ENCODE data around the gene RAB10.
"Not testable (repeated sequence)": the region's sequence is repeated elsewhere in the genome, so short reads cannot be mapped to it uniquely, and the experiment has no call there.

Gene RAB10

DNA sequence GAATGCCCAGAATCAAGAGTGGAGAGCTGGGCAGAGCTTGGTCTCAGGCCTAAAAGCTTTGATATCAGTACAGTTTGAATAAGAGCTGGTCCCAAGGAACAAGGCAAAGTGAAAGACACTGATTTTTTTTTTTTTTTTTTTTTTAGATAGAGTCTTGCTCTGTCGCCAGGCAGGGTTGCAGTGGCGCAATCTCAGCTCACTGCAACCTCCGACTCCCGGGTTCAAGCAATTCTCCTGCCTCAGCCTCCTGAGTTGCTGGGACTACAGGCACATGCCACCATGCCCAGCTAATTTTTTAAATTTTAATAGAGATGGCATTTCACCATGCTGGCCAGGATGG is 17.2 kb upstream of the RAB10 start:
- DNase-seq = peak in 1 of 3 donors; percentile 61

DNA sequence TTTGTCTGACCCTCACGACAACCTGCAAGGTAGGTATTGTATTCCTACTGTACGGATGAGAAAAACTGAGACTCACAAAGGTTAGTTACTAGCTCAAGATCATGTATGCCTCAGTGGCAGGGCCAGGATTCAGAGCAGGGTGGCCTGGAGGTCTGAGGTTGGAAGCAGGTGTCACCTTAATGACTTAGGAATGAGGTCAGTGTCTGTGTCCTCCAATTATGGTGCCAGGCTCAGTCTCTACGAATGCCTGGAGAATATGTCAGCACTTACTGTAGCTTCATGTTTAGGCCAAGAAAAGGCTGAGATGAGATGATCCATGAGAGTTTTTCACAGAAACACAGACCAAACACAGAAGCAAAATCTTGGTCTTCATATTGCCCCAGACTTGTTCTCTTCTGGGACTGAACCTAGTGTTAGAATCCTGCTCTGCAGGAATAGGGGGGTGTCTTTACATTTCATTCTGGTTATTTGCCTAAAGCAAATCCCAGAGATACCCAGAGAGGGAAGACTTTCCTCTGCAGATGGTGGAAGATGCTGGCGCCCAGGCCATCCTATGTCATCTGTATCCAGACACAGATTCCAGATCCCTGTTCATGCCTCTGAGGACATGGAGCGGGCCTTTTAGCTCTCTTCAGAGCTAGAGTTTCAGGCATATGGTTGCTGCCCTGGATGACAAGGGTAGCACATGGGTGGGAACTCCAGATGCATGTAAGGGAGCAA is 16.3 kb upstream of the RAB10 start:
- DNase-seq = no peak

DNA sequence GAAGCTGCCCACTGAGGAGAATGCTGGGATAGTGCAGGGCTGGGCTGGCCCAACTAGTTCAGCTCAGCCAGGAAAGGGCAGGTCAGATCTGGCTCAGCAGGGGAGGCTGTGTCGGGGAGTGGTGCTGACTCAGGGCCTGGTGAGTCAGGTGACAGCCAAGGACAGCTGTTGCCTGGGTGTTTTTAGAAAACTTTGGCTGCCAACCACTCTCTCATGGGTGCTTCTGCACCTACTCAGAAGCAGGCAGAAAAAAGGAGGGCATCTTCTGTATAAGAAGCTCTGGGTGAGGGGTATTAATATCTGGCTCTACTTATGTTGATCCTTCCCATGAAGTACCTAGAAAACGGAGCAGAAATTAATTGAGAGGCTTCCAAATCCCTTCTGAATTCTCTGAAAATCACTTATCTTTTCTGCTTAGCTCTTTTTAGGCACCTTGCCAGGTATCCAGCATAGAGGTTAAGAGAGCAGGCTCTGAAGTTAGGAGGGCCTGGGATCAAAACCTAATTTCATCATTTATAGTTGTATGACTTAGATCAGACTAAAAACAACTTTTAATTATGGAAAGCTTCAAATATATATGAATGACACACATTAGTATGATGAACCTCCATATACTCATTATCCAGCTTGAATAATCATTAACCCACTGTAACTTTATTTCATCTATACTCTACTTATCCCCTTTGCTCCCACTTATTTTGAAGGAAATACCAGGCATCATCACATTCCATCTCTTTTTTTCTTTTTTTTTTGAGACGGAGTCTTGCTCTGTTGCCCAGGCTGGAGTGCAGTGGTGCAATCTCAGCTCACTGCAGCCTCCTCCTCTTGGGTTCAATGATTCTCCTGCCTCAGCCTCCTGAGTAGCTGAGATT is 15.5 kb upstream of the RAB10 start:
- peak; percentile 85 to 91 (median 90) for DNase-seq

DNA sequence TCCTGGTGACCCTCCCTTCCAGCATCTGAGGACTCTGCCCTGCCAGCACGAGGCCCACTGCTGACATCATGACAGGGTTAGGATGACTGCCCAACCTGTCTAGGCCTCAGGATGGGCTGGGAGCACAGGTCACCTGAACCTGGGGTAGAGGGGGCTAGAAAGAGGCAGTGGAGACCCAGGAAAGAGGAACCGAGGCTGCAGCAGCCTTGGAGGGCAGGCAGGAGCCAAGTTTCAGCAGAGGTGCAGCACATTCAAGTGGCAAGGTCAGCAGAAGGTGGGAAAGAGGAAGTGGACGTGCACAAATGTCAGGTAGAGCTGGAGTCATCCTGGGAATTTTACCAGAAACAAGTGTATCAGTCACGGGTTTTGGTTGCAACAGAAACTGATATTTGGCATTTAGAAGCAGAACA is 13.6 kb upstream of the RAB10 start:
- DNase-seq = peak in 2 of 3 donors; percentile 33 to 49

DNA sequence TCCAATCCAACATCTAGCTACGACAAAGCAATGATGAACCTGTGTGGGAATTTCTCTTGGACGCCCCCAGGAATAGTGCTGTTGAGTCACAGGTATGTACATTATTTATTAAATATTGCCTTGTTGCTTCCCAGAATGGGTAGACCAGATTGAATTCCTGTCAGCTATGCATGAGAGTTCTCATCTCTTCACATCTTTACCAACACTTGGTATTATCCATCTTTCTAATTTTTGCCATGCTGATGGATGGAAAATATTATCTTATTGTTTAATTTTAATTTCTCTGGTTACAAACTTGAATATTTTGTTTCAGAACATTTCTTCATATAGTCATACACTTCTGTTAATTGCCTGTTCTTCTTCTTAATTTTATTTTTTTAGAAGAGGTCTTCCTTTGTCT is 9.6 kb upstream of the RAB10 start:
- no peak for DNase-seq

DNA sequence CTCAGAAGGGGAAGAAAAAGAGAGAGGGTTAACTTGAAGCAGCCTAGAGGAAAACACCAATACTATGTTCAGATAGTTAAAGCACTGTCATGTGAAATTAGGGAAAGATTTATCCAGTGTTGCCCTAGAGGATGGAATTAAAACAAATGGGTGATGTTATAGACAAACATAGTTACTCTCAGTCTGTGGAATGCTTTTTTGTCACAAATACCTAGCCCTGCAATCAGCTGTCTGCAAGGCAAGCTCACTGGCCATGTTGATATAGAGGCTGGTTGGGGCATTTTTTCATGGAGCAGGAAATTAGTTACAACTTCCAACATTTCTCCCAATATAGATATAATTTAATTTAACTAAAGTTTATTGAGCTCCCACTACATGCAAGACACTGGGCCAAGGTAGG is 8.4 kb upstream of the RAB10 start:
- DNase-seq = no peak

DNA sequence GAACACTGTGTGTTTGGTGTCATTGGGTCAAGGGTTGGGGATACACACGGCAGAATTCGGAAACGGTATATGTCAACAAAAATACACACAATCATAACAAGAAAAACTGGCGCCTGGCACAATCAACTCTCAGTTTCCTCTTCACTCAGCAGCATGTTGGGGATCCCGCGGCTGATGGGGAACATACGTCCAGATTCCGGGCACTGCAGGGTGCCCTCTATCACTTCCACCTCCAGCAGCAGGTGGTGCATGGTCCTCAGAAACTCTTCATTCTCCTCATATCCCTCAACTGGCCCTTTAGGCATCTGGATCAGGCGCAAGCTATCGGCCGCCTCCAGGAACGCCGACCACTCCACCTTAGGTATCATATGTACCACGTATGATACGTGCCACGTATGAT is 5.8 kb upstream of the RAB10 start:
- not testable (repeated sequence) for DNase-seq

DNA sequence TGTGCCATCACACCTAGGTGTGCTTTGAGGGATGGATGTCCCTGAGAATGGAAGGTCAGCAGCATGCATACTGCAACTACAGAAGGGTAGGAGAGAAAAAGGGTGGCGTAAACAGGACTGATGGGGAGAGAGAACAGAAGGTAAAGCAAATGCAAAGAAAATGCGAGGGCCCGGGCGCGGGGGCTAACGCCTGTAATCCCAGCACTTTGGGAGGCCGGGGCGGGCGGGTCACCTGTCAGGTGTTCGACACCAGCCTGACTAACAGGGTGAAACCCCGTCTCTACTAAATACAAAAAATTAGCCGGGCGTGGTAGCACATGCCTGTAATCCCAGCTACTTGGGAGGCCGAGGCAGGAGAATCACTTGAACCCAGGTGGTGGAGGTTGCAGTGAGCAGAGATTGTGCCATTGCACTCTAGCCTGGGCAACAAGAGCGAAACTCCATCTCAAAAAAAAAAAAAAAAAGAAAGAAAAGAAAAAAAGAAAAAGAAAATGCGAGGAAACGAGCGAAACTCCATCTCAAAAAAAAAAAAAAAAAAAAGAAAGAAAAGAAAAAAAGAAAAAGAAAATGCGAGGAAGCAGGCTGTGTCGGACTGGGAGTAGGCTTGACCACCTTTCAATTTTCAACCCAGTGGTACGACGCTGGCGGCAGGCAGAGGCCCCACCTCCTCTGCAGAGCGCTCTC is 1.2 kb upstream of the RAB10 start:
- peak in 2 of 3 donors; percentile 52 to 61 for DNase-seq

DNA sequence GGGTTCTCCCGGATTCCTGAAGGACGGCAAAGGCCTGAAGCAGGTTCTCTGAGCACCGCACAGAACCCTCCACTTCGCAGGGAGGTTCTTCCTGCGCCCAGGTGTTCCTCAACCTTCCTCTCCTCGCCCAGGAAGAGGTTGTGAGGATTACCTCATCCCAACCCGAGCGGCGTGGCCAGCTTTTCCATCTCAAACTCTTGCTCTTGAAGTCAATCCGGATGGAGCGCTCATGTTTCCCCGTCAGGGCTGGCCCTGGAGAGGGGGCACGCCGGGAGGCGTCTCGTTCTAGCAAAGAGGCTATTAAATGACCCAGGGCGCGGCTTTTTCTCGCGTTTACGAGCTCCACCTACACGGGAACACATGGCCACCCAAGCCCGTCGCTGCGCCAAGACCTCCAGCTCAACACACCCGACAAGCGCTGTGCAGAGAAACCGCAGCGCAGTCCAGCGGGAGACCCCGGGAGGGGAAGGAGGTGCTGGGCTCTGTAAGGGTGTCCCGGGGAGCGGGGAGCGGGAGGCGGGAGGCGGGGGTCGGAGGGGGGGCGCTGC is 540 bp upstream of the RAB10 start:
- DNase-seq = peak in 1 of 3 donors; percentile 77

DNA sequence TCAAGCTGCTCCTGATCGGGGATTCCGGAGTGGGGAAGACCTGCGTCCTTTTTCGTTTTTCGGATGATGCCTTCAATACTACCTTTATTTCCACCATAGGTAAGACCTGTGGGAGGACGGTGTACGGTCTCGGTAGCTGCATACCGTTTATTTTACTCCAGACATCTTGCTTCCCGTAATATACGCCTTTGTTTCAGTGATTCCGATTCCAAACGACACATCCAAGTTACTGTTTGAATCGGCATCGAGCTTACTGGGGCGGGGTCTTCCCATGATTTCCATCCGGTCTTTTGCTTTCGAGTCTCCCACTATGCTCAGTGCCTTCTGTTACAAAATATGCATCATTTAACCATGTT is 731 bp downstream of the RAB10 start:
- DNase-seq = peak; percentile 65 to 74 (median 70)

DNA sequence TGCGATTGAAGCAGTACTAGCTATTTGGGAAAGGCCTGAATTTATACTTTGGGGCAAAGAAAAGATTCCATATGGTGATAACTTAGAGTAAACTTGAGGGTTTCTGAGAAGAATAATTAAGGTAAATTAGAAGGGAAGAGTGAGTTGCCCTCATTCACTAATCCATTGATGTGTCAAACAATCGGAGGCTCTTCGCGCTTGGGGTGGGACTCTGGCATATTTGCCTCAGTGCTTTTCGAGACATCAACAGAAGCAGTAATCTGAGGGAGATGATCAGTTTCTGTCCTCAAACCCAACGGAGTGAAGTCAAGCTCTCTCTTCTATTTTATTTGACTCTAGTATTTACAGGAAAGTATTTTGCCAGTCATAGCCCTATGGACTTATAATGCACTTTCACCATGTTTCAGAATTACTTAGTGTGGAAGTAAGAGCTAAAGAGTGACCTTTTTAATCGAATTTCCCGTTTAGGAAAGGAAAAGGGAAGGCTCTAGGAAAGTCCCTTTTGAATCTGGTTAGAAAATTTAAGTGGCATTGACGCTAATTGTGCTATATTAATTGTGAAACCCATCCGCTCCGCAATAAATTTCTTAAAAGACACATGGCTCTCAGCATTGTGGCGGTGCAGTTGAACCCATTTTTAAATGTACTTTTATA is 1.3 kb downstream of the RAB10 start:
- peak; percentile 69 to 93 (median 83) for DNase-seq

DNA sequence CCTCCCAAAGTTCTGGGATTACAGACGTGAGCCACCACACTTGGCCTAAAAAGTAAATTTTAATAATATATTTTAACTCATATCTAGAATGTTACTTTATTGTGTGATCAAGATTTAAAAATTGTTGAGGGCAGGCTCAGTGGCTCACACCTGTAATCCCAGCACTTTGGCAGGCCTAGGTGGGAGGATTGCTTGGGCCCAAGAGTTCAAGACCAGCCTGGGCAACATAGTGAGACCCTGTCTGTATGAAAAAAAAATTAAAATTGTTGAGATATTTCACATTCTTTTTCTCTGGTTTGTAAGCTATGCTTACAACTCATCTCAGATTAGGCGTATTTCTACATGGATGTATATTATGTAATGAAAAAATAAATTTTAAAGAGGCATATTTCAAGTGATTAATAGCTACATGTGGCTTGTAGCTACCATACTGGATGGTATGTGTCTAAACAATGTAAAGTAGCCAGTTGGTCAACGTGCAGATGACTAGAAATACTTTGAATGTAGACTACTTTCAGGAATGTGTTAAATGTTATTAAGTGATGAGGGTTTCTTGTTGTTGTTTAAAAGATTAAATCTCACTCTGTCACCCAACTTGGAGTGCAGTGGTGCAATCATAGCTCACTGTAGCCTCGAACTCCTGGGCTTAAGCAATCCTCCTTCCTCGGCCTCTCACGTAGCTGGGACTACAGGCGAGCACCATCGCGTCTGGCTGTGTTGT is 5.9 kb downstream of the RAB10 start:
- no peak for DNase-seq

DNA sequence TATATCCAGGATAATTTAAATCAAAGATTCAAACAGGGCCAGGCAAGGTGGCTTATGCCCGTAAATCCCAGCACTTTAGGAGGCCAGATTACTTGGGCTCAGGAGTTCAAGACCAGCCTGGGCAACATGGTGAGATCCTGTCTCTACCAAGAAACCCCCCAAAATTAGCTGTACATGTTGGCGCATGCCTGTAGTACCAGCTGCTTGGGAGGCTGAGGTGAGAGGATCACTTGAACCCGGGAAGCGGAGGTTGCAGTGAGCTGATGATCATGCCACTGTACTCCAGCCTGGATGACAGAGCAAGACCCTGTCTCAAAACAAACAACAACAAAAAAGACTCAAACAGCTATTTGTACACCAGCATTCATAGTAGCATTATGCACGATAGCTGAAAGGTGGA is 9.2 kb downstream of the RAB10 start:
- DNase-seq = no peak

DNA sequence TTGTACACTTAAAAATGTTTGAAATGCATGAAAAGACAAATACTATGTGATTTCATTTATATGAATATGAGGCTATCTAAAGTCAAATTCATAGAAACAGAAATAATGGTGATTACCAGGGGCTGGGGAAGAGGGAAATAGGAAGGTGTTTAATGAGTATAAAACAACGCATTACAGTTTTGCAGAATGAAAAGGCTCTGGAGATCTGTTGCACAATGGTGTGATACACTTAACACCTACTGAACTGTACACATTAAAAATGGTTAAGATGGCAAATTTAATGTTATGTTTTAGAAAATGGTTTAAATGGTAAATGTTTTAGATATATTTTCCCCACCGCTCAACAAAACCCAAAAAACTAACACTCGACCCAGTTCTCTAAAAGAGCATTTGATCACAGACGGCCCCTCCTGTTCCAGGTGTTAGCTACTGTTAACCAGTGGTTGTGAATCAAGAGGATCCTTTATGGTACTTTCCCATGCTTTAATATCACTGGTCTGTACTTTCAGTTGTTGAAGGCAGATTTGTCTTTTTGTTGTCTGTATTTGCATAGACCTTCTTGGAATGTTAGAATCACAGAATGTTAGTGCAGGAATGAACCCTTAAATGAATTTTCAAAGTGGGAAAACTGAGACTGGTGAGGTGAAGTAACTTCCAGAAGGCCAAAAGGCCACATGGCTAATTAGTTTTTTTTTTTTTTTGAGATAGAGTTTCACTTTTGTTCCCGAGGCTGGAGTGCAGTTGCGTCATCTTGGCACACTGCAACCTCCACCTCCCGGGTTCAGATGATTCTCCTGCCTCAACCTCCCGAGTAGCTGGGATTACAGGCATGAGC is 10.2 kb downstream of the RAB10 start:
- DNase-seq = peak; percentile 67 to 74 (median 73)

DNA sequence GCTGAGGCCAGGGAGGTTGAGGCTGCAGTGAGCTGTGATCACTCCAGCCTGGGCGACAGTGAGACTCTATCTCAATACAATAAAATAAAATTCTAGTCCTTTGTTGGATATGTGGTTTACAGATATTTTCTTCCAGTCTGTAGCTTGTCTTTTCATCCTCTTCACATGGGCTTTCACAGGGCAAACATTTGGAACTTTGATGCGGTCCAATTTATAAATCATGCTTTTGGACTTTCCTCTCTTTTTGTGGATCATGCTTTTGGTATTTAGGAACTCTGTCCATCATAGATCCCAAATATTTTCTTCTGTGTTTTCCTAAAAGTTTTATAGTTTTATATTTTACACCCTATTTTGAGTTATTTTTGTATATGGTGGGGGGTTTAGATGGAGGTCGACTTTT is 14.9 kb downstream of the RAB10 start:
- DNase-seq = no peak

DNA sequence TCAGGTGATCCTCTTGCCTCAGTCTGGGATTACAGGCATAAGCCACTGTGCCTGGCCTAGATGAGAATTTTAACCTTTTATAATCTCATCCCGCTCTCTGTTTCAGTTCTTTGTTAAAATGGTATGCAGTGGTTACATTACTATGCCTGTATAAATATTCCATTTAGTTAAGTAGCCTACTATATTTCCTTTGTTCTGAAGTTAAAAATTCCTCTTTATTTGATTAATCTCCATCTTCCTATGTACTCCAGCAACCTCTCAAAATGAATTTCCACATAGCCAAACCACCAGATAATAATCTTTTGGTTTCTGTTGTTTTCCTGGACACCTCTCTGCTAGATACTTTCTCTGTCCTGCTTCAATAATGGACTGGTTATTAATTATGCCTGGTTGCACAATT is 15.8 kb downstream of the RAB10 start:
- DNase-seq = no peak

DNA sequence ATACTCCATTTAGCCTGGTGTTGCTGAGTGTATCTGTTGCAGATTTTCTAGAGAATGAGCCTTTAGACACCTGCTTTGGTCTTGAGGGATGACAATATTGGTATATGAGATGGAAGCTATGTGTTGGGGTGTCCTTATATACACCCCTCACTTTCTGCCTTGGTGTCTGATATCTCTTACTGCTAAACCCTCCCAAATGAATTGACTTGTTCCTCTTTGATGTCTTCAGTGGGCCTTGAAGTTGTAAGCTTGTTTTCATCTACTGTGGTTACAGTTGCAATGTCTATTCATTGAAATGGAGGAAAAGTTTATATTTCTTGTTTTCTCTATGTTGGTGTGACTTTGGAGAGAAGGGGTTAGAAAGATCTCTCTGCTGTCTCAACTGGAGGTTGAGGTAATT is 18.9 kb downstream of the RAB10 start:
- no peak for DNase-seq

DNA sequence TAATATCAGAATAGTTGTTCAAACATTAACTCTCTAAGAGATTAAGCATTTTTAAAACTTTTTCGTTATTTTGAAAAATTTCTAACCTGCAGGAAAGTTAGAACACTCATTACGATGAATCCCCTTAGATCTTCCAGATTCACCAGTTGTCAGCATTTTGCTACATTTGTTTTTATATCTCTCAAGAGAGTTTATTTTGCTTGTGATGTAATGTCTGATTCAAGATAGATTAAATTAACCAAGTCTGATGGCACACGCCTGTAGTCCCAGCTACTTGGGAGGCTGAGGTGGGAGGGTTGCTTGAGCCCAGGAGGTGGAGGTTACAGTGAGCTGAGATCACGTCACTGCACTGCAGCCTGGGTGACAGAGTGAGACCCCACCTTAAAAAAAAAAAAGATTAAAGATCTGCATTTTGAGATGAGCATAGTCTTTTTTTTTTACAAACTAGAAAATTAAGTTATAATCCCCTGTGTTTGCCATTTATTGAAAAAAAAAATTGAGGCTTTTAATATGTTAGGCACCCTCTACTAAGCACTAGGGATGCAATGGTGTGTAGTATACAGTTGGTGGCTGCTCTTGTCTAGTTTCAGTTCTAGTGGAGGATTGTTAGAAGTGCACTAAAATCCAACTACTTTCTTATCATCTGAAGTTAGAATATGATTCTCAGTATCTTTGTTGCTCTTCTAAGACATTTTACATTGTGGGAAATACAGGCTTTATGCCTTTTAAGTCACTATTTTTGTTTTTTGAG is 20.9 kb downstream of the RAB10 start:
- no peak for DNase-seq

DNA sequence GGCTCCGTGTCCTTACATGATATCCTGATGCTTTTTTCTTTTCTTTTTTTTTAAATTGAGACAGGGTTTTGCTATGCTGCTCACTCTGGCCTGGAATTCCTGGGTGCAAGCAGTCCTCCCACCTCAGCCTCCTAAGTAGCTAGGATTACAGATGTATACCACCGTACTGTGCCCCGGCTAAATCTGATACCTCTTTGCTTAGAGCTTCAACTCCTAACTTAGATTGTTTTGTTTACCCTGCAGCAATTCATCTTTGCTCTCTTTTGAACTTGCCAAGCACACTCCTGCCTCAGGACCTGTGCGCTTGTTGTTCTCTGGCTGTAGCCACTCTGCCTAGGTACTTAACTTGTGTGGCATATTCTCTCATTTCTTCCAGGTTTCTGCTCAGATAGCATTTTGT is 24.5 kb downstream of the RAB10 start:
- DNase-seq = no peak

DNA sequence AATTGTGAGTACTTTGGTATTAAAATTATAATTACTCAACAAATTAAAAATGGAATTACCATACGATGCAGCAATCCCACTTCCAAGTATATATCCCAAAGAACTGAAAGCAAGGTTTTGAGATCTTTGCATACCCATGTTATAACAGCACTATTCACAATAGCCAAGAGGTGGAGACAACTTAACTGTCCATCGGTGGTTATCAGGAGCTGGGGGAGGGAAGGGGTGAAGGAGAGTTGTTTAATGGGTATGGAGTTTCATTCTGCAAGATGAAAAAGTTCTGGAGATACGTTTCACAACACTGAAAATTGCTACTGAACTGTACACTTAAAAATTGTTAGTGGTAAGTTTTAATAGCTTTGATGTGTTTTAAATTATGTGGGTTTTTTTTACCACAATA is 25.7 kb downstream of the RAB10 start:
- DNase-seq = no peak

DNA sequence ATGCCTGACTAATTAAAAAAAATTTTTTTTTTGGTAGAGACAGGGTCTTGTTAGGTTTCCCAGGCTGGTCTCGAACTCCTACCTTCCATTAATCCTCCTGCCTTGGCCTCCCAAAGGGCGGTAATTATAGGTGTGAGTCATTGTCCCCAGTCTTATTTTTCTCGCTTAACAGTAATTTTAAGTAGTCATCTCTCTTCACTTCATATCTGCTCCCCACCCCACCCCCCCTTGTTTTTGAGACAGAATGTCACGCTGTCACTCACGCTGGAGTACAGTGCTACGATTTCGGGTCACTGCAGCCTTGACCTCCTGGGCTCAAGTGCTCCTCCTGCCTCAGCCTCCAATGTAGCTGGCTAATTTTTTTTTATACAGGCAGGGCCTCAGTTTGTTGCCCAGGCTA is 27.7 kb downstream of the RAB10 start:
- DNase-seq = no peak
